H9 (cell line): Measurements from ENCODE around the gene MCM3AP. TPM values are rescaled to one million over a fixed set of nuclear protein-coding genes. Genes with fewer than 3 reads are reported as not detected.
A peak's percentile ranks its signal among the peaks of the same experiment; 100 is the strongest.
"Not testable (repeated sequence)": the region's sequence is repeated elsewhere in the genome, so short reads cannot be mapped to it uniquely, and the experiment has no call there.

Experiments used
- DNase-seq: peaks from one replicate; pipeline ENCODE4 v3.0.0-alpha.2; 2017
- H2AFZ ChIP-seq: one replicate; pipeline ENCODE4 v1.6.1; 2013; ENCODE audit warnings: mild to moderate bottlenecking, low read length, control low read depth, moderate library complexity
- H2AK5ac ChIP-seq: 2 replicates; pipeline ENCODE4 v1.6.1; 2013; ENCODE audit warnings: low read length, control low read depth, mixed read lengths; ENCODE audit not compliant: insufficient read length
- H2BK120ac ChIP-seq: one replicate; pipeline ENCODE4 v1.6.1; 2013; ENCODE audit warnings: low read depth, mild to moderate bottlenecking, low read length, control low read depth, inconsistent platforms; ENCODE audit not compliant: poor library complexity, severe bottlenecking
- H2BK12ac ChIP-seq: 2 replicates; pipeline ENCODE4 v1.6.1; 2013; ENCODE audit warnings: low read length, control low read depth, mixed read lengths, low read depth; ENCODE audit not compliant: insufficient read length
- H2BK15ac ChIP-seq: 2 replicates; pipeline ENCODE4 v1.6.1; 2013; ENCODE audit warnings: low read depth, low read length, control low read depth
- H2BK20ac ChIP-seq: one replicate; pipeline ENCODE4 v1.6.1; 2013; ENCODE audit warnings: low read depth, mild to moderate bottlenecking, low read length, control low read depth, inconsistent platforms; ENCODE audit not compliant: poor library complexity, severe bottlenecking
- H2BK5ac ChIP-seq: 2 replicates; pipeline ENCODE4 v1.6.1; 2013; ENCODE audit warnings: low read length, control low read depth, mixed read lengths; ENCODE audit not compliant: insufficient read length
- H3K14ac ChIP-seq: 2 replicates; pipeline ENCODE4 v1.6.1; 2013; ENCODE audit warnings: low read length, control low read depth; ENCODE audit not compliant: insufficient read depth
- H3K18ac ChIP-seq: 2 replicates; pipeline ENCODE4 v1.6.1; 2013; ENCODE audit warnings: low read depth, mild to moderate bottlenecking, mixed read lengths, low read length, control low read depth; ENCODE audit not compliant: insufficient read length
- H3K23ac ChIP-seq: 2 replicates; pipeline ENCODE4 v1.6.1; 2013; ENCODE audit warnings: low read length, control low read depth, mixed read lengths, low read depth; ENCODE audit not compliant: insufficient read length
- H3K23me2 ChIP-seq: 2 replicates; pipeline ENCODE4 v1.6.1; 2013; ENCODE audit warnings: low read depth, mild to moderate bottlenecking, mixed read lengths, low read length, control low read depth; ENCODE audit not compliant: insufficient read length, poor library complexity, severe bottlenecking
- H3K27ac ChIP-seq: 2 replicates; pipeline ENCODE4 v1.5.1; 2013; ENCODE audit warnings: low read length, control low read depth, mixed read lengths, low read depth; ENCODE audit not compliant: insufficient read length
- H3K27me3 ChIP-seq: 2 replicates; pipeline ENCODE4 v1.6.1; 2013; ENCODE audit warnings: low read length, control low read depth, inconsistent platforms; ENCODE audit not compliant: insufficient read depth
- H3K4ac ChIP-seq: 2 replicates; pipeline ENCODE4 v1.6.1; 2013; ENCODE audit warnings: low read depth, mild to moderate bottlenecking, control low read depth, inconsistent platforms, low read length, moderate library complexity
- H3K4me1 ChIP-seq: 2 replicates; pipeline ENCODE4 v1.6.1; 2013; ENCODE audit warnings: low read length, control low read depth, inconsistent platforms; ENCODE audit not compliant: insufficient read depth
- H3K4me2 ChIP-seq: 2 replicates; pipeline ENCODE4 v1.6.1; 2013; ENCODE audit warnings: low read length, control low read depth, mixed read lengths; ENCODE audit not compliant: insufficient read length, insufficient read depth
- H3K56ac ChIP-seq: 2 replicates; pipeline ENCODE4 v1.6.1; 2013; ENCODE audit warnings: low read depth, mild to moderate bottlenecking, mixed read lengths, low read length, control low read depth; ENCODE audit not compliant: insufficient read length
- H3K79me1 ChIP-seq: 2 replicates; pipeline ENCODE4 v1.6.1; 2013; ENCODE audit warnings: low read depth, mild to moderate bottlenecking, moderate library complexity, low read length, control low read depth, inconsistent platforms; ENCODE audit not compliant: insufficient read depth, poor library complexity, severe bottlenecking
- H3K79me2 ChIP-seq: 2 replicates; pipeline ENCODE4 v1.6.1; 2013; ENCODE audit warnings: low read length, control low read depth, inconsistent platforms; ENCODE audit not compliant: insufficient read depth
- H3K9ac ChIP-seq: 2 replicates; pipeline ENCODE4 v1.6.1; 2013; ENCODE audit warnings: low read length, control low read depth, mixed read lengths; ENCODE audit not compliant: insufficient read length; ENCODE audit errors: extremely low read depth
- H3K9me3 ChIP-seq: one replicate; pipeline ENCODE4 v1.6.1; 2013; ENCODE audit warnings: low read depth, low read length, inconsistent platforms; ENCODE audit not compliant: control insufficient read depth
- H3T11ph ChIP-seq: one replicate; pipeline ENCODE4 v1.6.1; 2013; ENCODE audit warnings: mild to moderate bottlenecking, low read length, control low read depth, inconsistent platforms
- H4K20me1 ChIP-seq: one replicate; pipeline ENCODE4 v1.6.1; 2013; ENCODE audit not compliant: control insufficient read depth, insufficient read length, insufficient read depth
- H4K5ac ChIP-seq: 2 replicates; pipeline ENCODE4 v1.6.1; 2013; ENCODE audit warnings: low read depth, mild to moderate bottlenecking, mixed read lengths, low read length, control low read depth; ENCODE audit not compliant: insufficient read length
- H4K8ac ChIP-seq: replicated peaks from 2 replicates; pipeline ENCODE4 v1.6.1; 2013; ENCODE audit warnings: low read length, control low read depth, mixed read lengths, low read depth; ENCODE audit not compliant: insufficient read length
- H4K91ac ChIP-seq: 2 replicates; pipeline ENCODE4 v1.6.1; 2013; ENCODE audit warnings: low read depth, mild to moderate bottlenecking, moderate library complexity, mixed read lengths, low read length, control low read depth; ENCODE audit not compliant: insufficient read length
- H3K27ac Mint-ChIP-seq, 3 experiments: 2 replicates in 2 of 3; 3 replicates in 1 of 3; pipeline ENCODE4 v1.8.0; 2020 to 2021; ENCODE audit warnings: mixed read lengths in 3 of 3, mild to moderate bottlenecking in 1 of 3, moderate library complexity in 1 of 3
- H3K27me3 Mint-ChIP-seq: 2 replicates; pipeline ENCODE4 v1.8.0; 2021; ENCODE audit warnings: low read depth, mild to moderate bottlenecking, moderate library complexity, mixed read lengths
- H3K36me3 Mint-ChIP-seq, 3 experiments: 2 replicates in 2 of 3; 3 replicates in 1 of 3; pipeline ENCODE4 v1.8.0; 2020 to 2021; ENCODE audit warnings: low read depth in 3 of 3, mixed read lengths in 3 of 3; ENCODE audit not compliant: insufficient read depth in 1 of 3
- H3K4me1 Mint-ChIP-seq, 2 experiments: 2 replicates each; pipeline ENCODE4 v1.8.0; 2020; ENCODE audit warnings: mixed read lengths in 2 of 2
- H3K4me3 Mint-ChIP-seq, 2 experiments: 2 replicates in 1 of 2; 3 replicates in 1 of 2; pipeline ENCODE4 v1.8.0; 2020 to 2021; ENCODE audit warnings: mild to moderate bottlenecking in 2 of 2, mixed read lengths in 2 of 2, moderate library complexity in 1 of 2
- H3K9me3 Mint-ChIP-seq, 2 experiments: 2 replicates in 1 of 2; 3 replicates in 1 of 2; pipeline ENCODE4 v1.8.0; 2020; ENCODE audit warnings: mild to moderate bottlenecking in 2 of 2, mixed read lengths in 2 of 2, moderate library complexity in 1 of 2
- CTCF ChIP-seq: fragments of 200-600 bp; sonication (generic); conservative IDR thresholded peaks from 3 replicates; pipeline ENCODE4 v1.8.0; 2021; ENCODE audit warnings: antibody characterized with exemption, mild to moderate bottlenecking
- WGBS: extraction: QIAGEN DNeasy Blood & Tissue Kit; methylation state at CpG from one replicate; pipeline ENCODE4 v1.1.7; 2013; ENCODE audit warnings: missing lambda C conversion rate, low lambda C conversion rate, mixed read lengths; ENCODE audit not compliant: insufficient read length; ENCODE audit errors: extremely low coverage; 5-methylcytosine and 5-hydroxymethylcytosine counted together
- total RNA-seq: library from RNA; stranded (reverse); gene quantifications from 2 replicates; pipeline ENCODE4 v1.2.1, GENCODE V29; 2021

The MCM3AP gene
- total RNA-seq, 1 experiment from 2014 or later = 124 TPM

DNA sequence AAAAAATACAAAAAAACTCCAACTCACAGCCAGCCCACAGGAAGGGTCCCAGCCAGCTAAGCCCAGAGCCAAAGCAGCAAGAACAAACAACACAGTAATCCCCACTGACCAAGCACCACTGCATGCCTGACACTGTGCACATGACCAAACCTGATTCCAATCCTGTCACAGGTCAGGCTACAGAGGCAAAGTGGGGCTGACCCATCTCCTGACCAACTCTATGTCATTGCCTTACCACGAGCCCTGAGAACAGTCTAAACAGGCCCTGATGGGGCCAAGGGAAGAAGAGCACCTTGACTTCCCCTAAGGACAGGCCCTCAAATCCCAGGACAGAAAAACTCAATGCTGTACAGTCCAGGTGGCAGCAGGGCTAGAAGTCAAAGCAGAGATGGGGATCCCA lies 59.3 kb downstream of the MCM3AP start:
- no peak overlapping the region for H3K27ac Mint-ChIP-seq
- Histone ChIP-seq H4K91ac (no peak overlapping the region), H3K23ac (no peak overlapping the region), H3K9ac (no peak overlapping the region), H3K4me2 (peak overlapping the region; percentile 7), H2BK120ac (no peak overlapping the region), H2BK5ac (no peak overlapping the region), H2BK20ac (no peak overlapping the region), H2BK12ac (no peak overlapping the region), H4K5ac (no peak overlapping the region), H3K18ac (no peak overlapping the region), H3K27ac (no peak overlapping the region), H2BK15ac (no peak overlapping the region), H4K8ac (no peak overlapping the region), H4K20me1 (peaks cover 3% of the 10 kb centered on the region), H2AFZ (no peak overlapping the region), H3K56ac (no peak overlapping the region), H3K23me2 (no peaks in the 10 kb centered on the region), H3K14ac (no peak overlapping the region), H3K79me1 (peaks cover 8% of the 10 kb centered on the region), H3K4ac (no peak overlapping the region), H3K4me1 (no peaks in the 10 kb centered on the region), H3K79me2 (peaks cover 33% of the 10 kb centered on the region), H3K9me3 (peaks cover 4% of the 10 kb centered on the region), H2AK5ac (no peak overlapping the region), H3K27me3 (no peaks in the 10 kb centered on the region), H3T11ph (no peak overlapping the region)
- peaks cover 56 to 67% (median 61%) of the 10 kb centered on the region in 3 experiments for H3K36me3 Mint-ChIP-seq
- H3K4me1 Mint-ChIP-seq = peaks cover 20 to 23% of the 10 kb centered on the region in 2 experiments
- peak overlapping the region in 1 of 2 experiments; percentile 29; a peak in 3 of 5 replicates for H3K4me3 Mint-ChIP-seq
- TF ChIP-seq CTCF = no peak
- peaks cover 12% of the 10 kb centered on the region for H3K27me3 Mint-ChIP-seq
- no peak for DNase-seq
- no CpG with 5 or more reads among the region's 1 CpG for WGBS
- peaks cover 30 to 32% of the 10 kb centered on the region in 2 experiments for H3K9me3 Mint-ChIP-seq

DNA sequence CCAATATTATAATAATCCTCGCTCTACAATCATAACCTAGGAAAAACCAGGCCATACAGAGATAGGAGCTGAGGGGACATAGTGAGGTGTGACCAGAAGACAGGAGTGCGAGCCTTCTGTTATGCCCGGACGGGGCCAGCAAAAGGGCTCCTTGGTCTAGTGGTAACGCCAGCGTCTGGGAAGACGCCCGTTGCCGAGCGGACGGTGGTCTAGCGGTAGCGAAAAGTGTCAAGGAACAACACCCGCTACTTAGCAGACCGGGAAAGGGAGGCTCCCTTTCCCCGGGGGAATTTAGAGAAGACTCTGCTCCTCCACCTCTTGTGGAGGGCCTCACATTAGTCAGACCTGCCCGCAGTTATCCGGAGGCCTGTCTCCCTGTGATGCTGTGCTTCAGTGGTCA lies 61.8 kb downstream of the MCM3AP start:
- peaks cover 11 to 13% of the 10 kb centered on the region in 2 experiments for H3K9me3 Mint-ChIP-seq
- H2BK12ac ChIP-seq, H3K4ac ChIP-seq, H3K27me3 Mint-ChIP-seq, H2AFZ ChIP-seq, H2BK15ac ChIP-seq, H3K56ac ChIP-seq, H3K14ac ChIP-seq, H4K20me1 ChIP-seq, H3K23me2 ChIP-seq, H2BK120ac ChIP-seq, H3K27ac ChIP-seq, H2BK20ac ChIP-seq, H3K18ac ChIP-seq, H3K4me2 ChIP-seq, H4K91ac ChIP-seq, H3K27me3 ChIP-seq, H3K4me1 ChIP-seq, DNase-seq, H3K23ac ChIP-seq, H3T11ph ChIP-seq, H2BK5ac ChIP-seq, H3K79me1 ChIP-seq, H3K4me3 Mint-ChIP-seq, H4K5ac ChIP-seq, H3K9me3 ChIP-seq, H2AK5ac ChIP-seq, H3K9ac ChIP-seq, H3K27ac Mint-ChIP-seq, H4K8ac ChIP-seq: not testable (repeated sequence)
- peaks cover 38% of the 10 kb centered on the region for H3K79me2 ChIP-seq
- peaks cover 49 to 63% (median 55%) of the 10 kb centered on the region in 3 experiments for H3K36me3 Mint-ChIP-seq
- H3K4me1 Mint-ChIP-seq = peaks cover 11 to 14% of the 10 kb centered on the region in 2 experiments
- no CpG with 5 or more reads among the region's 18 CpGs for WGBS
